Bronchial epithelial cell (primary cell): ENCODE data around the gene DSCAM. TPM values are rescaled to one million over a fixed set of nuclear protein-coding genes. Genes with fewer than 3 reads are reported as not detected.

Source experiments
- DNase-seq: peaks from one replicate; pipeline ENCODE4 v3.0.0-alpha.2; 2010; ENCODE audit warnings: low read depth
- FAIRE-seq: peaks from 2 replicates; lab custom pipeline; 2011; peaks lifted over from hg19 to GRCh38; lab: Jason Lieb, UNC
- H3K27me3 ChIP-seq: 2 replicates; pipeline ENCODE4 v1.5.1; 2011; ENCODE audit warnings: low read length; ENCODE audit not compliant: control insufficient read depth, insufficient read depth
- H3K36me3 ChIP-seq: 2 replicates; pipeline ENCODE4 v1.5.1; 2011; ENCODE audit warnings: low read length; ENCODE audit not compliant: control insufficient read depth, insufficient read depth
- H3K4me3 ChIP-seq: 2 replicates; pipeline ENCODE4 v1.5.1; 2011; ENCODE audit warnings: mild to moderate bottlenecking, low read depth, low read length, control low read depth
- CTCF ChIP-seq: IDR thresholded peaks from 2 replicates; pipeline ENCODE4 v1.5.1; 2011; ENCODE audit warnings: mild to moderate bottlenecking, moderate library complexity, low read length, control low read depth, inconsistent platforms; ENCODE audit not compliant: insufficient read depth, severe bottlenecking
- total RNA-seq: library from RNA; depleted of rRNA; stranded (reverse); fragments of >200 nt; gene quantifications from 2 replicates; pipeline ENCODE4 v1.2.1, GENCODE V29; 2014

DSCAM gene
- total RNA-seq, 1 donor from 2014 or later: 0.53 TPM

GRCh38 chr21:40800126-40800525 is 46.8 kb downstream of the DSCAM start:
- no peak for DNase-seq
- no peaks in the 10 kb centered on the region for H3K27me3 ChIP-seq
- no peaks in the 10 kb centered on the region for H3K36me3 ChIP-seq
- TF ChIP-seq CTCF: no peak
- FAIRE-seq: no peak
- no peak overlapping the region for H3K4me3 ChIP-seq

- Histone ChIP-seq H3K27me3 (no peaks in the 10 kb centered on the region), H3K36me3 (no peaks in the 10 kb centered on the region), H3K4me3 (no peak overlapping the region)
- DNase-seq (peak; percentile 12), FAIRE-seq (no peak)
- no peak for TF ChIP-seq CTCF
These were observed 49.1 kb downstream of the DSCAM start for GRCh38 chr21:40797891-40798290.

GRCh38 chr21:40797410-40797809 is 49.5 kb downstream of the DSCAM start:
- Histone ChIP-seq H3K27me3 (no peaks in the 10 kb centered on the region), H3K36me3 (no peaks in the 10 kb centered on the region), H3K4me3 (no peak overlapping the region)
- DNase-seq (no peak), FAIRE-seq (no peak)
- no peak for TF ChIP-seq CTCF

GRCh38 chr21:40796464-40796863 is 50.5 kb downstream of the DSCAM start:
- H3K4me3 ChIP-seq: no peak overlapping the region
- H3K36me3 ChIP-seq: no peaks in the 10 kb centered on the region
- H3K27me3 ChIP-seq: no peaks in the 10 kb centered on the region
- FAIRE-seq: no peak
- DNase-seq: no peak
- TF ChIP-seq CTCF: no peak

GRCh38 chr21:40795313-40795712 is 51.6 kb downstream of the DSCAM start:
- FAIRE-seq: no peak

More at GRCh38 chr21:40795313-40795712, 51.6 kb downstream of the DSCAM start:
- DNase-seq: no peak
- H3K4me3 ChIP-seq: no peak overlapping the region
- no peaks in the 10 kb centered on the region for H3K27me3 ChIP-seq
- TF ChIP-seq CTCF: no peak
- H3K36me3 ChIP-seq: no peaks in the 10 kb centered on the region
